HG03354 (cell line): ENCODE measurements around the gene RNF43.

Experiments
- ATAC-seq: cut with Tn5 transposase; IDR thresholded peaks from one replicate; pipeline ENCODE4 v1.9.1; 2021; ENCODE audit warnings: mild to moderate bottlenecking; ENCODE audit not compliant: unreplicated experiment, poor library complexity, severe bottlenecking

Gene RNF43

GRCh38 chr17:58383892-58384462 is 33.4 kb downstream of the RNF43 start:
- ATAC-seq: no peak

- ATAC-seq: no peak
Observed at GRCh38 chr17:58382872-58383242, 34.5 kb downstream of the RNF43 start.

- ATAC-seq: peak; percentile 51
Observed at GRCh38 chr17:58382108-58382871, 35.0 kb downstream of the RNF43 start.

GRCh38 chr17:58381124-58382035 is 36.0 kb downstream of the RNF43 start:
- ATAC-seq: no peak

GRCh38 chr17:58380207-58381123 is 36.9 kb downstream of the RNF43 start:
- ATAC-seq: no peak

GRCh38 chr17:58379511-58379824 is 37.9 kb downstream of the RNF43 start:
- ATAC-seq: no peak

- ATAC-seq: no peak
Observed at GRCh38 chr17:58378733-58379510, 38.4 kb downstream of the RNF43 start.

GRCh38 chr17:58377661-58378060 is 39.7 kb downstream of the RNF43 start:
- ATAC-seq: no peak

GRCh38 chr17:58377093-58377601 is 40.2 kb downstream of the RNF43 start:
- no peak for ATAC-seq

GRCh38 chr17:58376472-58377000 is 40.8 kb downstream of the RNF43 start:
- ATAC-seq: no peak

GRCh38 chr17:58375811-58376210 is 41.5 kb downstream of the RNF43 start:
- no peak for ATAC-seq

GRCh38 chr17:58375256-58375655 is 42.1 kb downstream of the RNF43 start:
- ATAC-seq: no peak

- ATAC-seq: no peak
Observed at GRCh38 chr17:58373923-58374322, 43.4 kb downstream of the RNF43 start.

GRCh38 chr17:58373003-58373402 is 44.3 kb downstream of the RNF43 start:
- no peak for ATAC-seq

- ATAC-seq: no peak
Observed at GRCh38 chr17:58371300-58371950, 45.9 kb downstream of the RNF43 start.

GRCh38 chr17:58370716-58371115 is 46.6 kb downstream of the RNF43 start:
- no peak for ATAC-seq

- no peak for ATAC-seq
Observed at GRCh38 chr17:58370309-58370708, 47.0 kb downstream of the RNF43 start.
